ENCODE results near the gene SLC51B.

SLC51B gene

DNA sequence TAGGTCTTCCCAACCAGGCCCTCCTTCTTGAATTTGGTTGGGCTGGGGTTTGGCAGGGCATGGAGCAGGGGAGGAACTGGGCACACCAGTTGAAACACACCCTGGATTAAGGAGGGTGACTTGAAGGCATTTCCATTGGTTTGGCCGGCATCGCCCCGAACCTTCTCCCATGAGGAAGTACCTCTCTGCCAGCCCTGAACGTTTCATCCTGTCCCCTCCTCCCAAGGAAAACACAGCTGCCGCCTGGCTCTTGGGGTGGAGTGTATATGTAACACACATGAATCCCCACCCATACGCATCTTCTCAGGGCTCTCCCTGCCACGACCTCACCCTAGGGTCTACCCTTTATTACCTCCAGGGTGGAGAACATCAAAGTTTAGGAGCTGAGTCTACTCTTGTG is 55.3 kb downstream of the SLC51B start:
- TF ChIP-seq, protein P1, sequence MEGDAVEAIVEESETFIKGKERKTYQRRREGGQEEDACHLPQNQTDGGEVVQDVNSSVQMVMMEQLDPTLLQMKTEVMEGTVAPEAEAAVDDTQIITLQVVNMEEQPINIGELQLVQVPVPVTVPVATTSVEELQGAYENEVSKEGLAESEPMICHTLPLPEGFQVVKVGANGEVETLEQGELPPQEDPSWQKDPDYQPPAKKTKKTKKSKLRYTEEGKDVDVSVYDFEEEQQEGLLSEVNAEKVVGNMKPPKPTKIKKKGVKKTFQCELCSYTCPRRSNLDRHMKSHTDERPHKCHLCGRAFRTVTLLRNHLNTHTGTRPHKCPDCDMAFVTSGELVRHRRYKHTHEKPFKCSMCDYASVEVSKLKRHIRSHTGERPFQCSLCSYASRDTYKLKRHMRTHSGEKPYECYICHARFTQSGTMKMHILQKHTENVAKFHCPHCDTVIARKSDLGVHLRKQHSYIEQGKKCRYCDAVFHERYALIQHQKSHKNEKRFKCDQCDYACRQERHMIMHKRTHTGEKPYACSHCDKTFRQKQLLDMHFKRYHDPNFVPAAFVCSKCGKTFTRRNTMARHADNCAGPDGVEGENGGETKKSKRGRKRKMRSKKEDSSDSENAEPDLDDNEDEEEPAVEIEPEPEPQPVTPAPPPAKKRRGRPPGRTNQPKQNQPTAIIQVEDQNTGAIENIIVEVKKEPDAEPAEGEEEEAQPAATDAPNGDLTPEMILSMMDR (IDR thresholded peaks at IDR 0.05; ENCODE audit: low read depth, low read length, missing control alignments): no peak
- no peak overlapping the region for H3K4me3 ChIP-seq (ENCODE audit: low read depth, low read length)
- no peak for DNase-seq (ENCODE audit: low read depth)

DNA sequence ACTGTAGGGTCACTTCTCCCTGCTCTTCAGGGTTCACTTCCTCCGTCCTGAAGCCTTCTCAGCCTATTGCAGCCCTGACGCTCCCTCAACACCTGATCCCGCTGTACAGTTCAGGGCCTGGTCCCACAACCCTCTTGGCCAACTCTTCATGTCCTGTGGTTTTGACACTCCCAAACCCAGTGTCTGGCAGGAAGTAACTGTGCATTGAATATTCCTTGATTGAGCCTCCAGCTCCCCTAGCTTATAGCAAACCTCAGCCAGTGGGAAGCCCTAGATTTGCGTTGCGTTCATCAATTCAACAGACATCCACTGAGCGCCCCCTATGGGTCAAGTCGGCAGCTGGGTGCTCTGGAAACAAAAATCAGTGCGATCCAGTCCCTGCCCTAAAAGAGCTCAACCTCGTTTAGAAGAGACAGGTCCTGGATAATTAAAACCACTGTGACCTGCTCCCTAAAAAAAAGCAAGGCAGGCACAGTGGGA is 56.3 kb downstream of the SLC51B start:
- no peak for DNase-seq (ENCODE audit: low read depth)
- H3K4me3 ChIP-seq (ENCODE audit: low read depth, low read length): no peak overlapping the region

DNA sequence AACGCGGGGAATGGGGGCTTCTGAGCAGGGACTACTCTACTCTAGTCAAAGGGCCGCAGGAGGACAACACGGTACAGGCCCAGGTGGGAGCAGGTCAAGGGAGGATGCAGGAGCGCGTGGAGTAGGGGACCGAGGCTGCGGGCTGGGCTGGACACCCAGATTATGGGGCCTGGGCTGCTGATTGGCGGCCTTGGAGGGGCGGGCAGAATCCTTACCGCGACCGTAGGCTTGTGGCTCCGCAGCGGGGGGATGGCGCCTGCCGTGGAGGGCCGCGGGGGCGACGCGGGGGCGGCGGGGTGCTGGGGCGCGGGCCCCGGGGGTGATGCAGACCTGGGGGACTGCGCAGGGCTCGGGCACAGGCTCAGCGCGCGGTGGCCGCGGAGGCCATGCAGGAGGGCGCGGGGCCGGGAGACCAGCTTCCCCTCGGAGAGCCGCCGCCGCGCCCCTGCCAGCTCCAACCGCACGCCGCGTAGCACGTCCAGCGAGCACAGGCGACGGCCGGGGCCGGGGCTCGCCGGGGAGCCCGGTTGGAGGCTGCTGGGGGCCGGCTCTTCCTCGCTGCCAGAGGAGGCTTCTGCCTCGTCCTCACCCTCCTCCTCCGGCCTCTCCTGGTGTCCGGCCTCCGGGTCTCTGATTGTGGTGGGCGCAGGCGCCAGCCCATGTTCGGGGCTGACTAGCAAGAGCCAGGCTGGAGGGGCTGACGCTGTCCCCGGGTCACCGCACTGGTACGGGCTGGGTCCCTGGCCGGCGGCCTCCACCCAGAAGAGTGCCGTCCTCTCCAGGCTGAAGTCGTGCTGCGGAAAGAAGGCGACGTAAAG is 56.9 kb downstream of the SLC51B start:
- DNase-seq (ENCODE audit: low read depth): no peak
- TF ChIP-seq, protein P1 (IDR thresholded peaks at IDR 0.05; ENCODE audit: low read depth, low read length, missing control alignments): no peak
- H3K4me3 ChIP-seq (ENCODE audit: low read depth, low read length): no peak overlapping the region

More for the DNA sequence above, 56.3 kb downstream of the SLC51B start:
- TF ChIP-seq, protein P1 (IDR thresholded peaks at IDR 0.05; ENCODE audit: low read depth, low read length, missing control alignments): peak; percentile 77

DNA sequence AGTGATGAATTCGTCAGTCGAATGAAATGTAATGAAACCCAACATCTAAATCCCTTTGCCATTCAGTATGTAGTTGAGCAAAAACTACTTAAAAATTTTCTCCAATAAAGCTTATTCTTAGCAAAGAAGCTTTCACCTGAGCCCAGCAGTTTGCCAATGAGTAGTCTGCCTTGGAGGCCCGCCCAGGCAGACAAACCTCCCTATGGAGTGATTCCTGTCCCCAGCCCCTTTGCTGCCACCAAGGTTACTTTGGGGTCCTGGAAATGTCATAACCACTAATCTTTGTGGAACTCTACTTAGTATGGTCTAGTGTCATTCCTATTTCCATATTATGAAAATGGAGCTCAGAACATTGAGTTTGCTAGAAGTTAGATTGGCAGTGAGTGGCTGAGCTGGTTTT is 57.7 kb downstream of the SLC51B start:
- DNase-seq (ENCODE audit: low read depth): no peak
- no peak overlapping the region for H3K4me3 ChIP-seq (ENCODE audit: low read depth, low read length)
- TF ChIP-seq, protein P1 (IDR thresholded peaks at IDR 0.05; ENCODE audit: low read depth, low read length, missing control alignments): no peak

All from GM12864 (cell line).